CD4-positive, alpha-beta T cell (primary cell): ENCODE data around the gene KCNMA1. TPM values are rescaled to one million over a fixed set of nuclear protein-coding genes. Genes with fewer than 3 reads are reported as not detected.

Source experiments
- ATAC-seq: fragments of 200-7000 bp; cut with Tn5 transposase; one replicate; pipeline ENCODE4 v1.10.0; 2022; ENCODE audit warnings: mild to moderate bottlenecking; ENCODE audit not compliant: poor library complexity
- CTCF ChIA-PET: fragments of 350-600 bp; sonication (Branson Sonifier 250); formaldehyde crosslinking; loops from one replicate; lab custom pipeline; 2021; ENCODE audit warnings: antibody characterized with exemption, inconsistent platforms; lab: Charles Lee
- POLR2A ChIA-PET: fragments of 350-600 bp; sonication (Branson Sonifier 250); formaldehyde crosslinking; loops from one replicate; lab custom pipeline; 2021; ENCODE audit warnings: antibody characterized with exemption, inconsistent platforms; lab: Charles Lee
- DNase-seq, 14 experiments: peaks; one replicate each; pipeline ENCODE4 v3.0.0-alpha.2; 2013 to 2020; ENCODE audit warnings: mixed read lengths in 2 of 14
- H3K27ac ChIP-seq, 2 donors: one replicate each; pipeline versions ENCODE4 v1.5.1 to v1.7.0; 2013; ENCODE audit warnings: low read length in 2 of 2, low read depth in 1 of 2, mild to moderate bottlenecking in 1 of 2
- H3K27me3 ChIP-seq, 2 experiments: 1 replicate in 1 of 2; 2 replicates in 1 of 2; pipeline versions ENCODE4 v1.6.1 to v1.7.0; 2013; ENCODE audit warnings: low read length in 2 of 2, control low read depth in 1 of 2, mild to moderate bottlenecking in 1 of 2, moderate library complexity in 1 of 2; ENCODE audit not compliant: insufficient read depth in 2 of 2, control insufficient read depth in 1 of 2
- H3K36me3 ChIP-seq: one replicate; pipeline ENCODE4 v1.6.1; 2013; ENCODE audit warnings: low read length, control low read depth; ENCODE audit not compliant: insufficient read depth
- H3K4me1 ChIP-seq: one replicate; pipeline ENCODE4 v1.6.1; 2013; ENCODE audit warnings: low read length, control low read depth; ENCODE audit not compliant: insufficient read depth
- H3K4me3 ChIP-seq: one replicate; pipeline ENCODE4 v1.5.1; 2013; ENCODE audit warnings: mild to moderate bottlenecking, low read length, moderate library complexity
- H3K9me3 ChIP-seq, 2 experiments: 1 replicate in 1 of 2; 2 replicates in 1 of 2; pipeline versions ENCODE4 v1.6.1 to v1.7.0; 2013; ENCODE audit warnings: low read length in 2 of 2, mild to moderate bottlenecking in 2 of 2, control low read depth in 1 of 2, moderate library complexity in 1 of 2; ENCODE audit not compliant: control insufficient read depth in 1 of 2, insufficient read depth in 1 of 2
- H3K27ac Mint-ChIP-seq: one replicate; pipeline ENCODE4 v1.8.0; 2020; ENCODE audit warnings: mixed read lengths
- H3K27me3 Mint-ChIP-seq: one replicate; pipeline ENCODE4 v1.8.0; 2021; ENCODE audit warnings: mixed read lengths
- H3K36me3 Mint-ChIP-seq: one replicate; pipeline ENCODE4 v1.8.0; 2021; ENCODE audit warnings: low read depth, mixed read lengths
- H3K4me1 Mint-ChIP-seq: one replicate; pipeline ENCODE4 v1.8.0; 2021; ENCODE audit warnings: low read depth, mixed read lengths
- H3K4me3 Mint-ChIP-seq: one replicate; pipeline ENCODE4 v1.8.0; 2020; ENCODE audit warnings: mild to moderate bottlenecking, mixed read lengths
- H3K9me3 Mint-ChIP-seq: one replicate; pipeline ENCODE4 v1.8.0; 2020; ENCODE audit warnings: mixed read lengths
- CTCF ChIP-seq: fragments of 200-600 bp; IDR thresholded peaks from one replicate; pipeline ENCODE4 v1.8.0; 2022; ENCODE audit warnings: antibody characterized with exemption, mild to moderate bottlenecking
- intact Hi-C, 2 experiments: fragments of 100-400 bp; cut with DNase I in 1 of 2; cut with micrococcal nuclease in 1 of 2; formaldehyde crosslinking; loops; one replicate each; pipeline versions ENCODE4 v1.15.1 to v1.9.0; 2023 to 2025; cut with DNase I, micrococcal nuclease
- total RNA-seq, 174 experiments: library from RNA in 2 of 174; stranded (reverse) in 2 of 174; gene quantifications; one replicate each; pipeline ENCODE4 v1.2.3 and lab custom pipeline; 2021 to 2026

KCNMA1 gene
- total RNA-seq, 2 experiments from 2014 or later = not detected

- Histone ChIP-seq H3K9me3 (peaks cover 0 to 3% of the 10 kb centered on the region in 2 experiments), H3K4me3 (no peak overlapping the region), H3K4me1 (no peaks in the 10 kb centered on the region), H3K36me3 (no peaks in the 10 kb centered on the region), H3K27ac (no peak overlapping the region), H3K27me3 (peaks cover 0 to 2% of the 10 kb centered on the region in 2 experiments)
- no peak for TF ChIP-seq CTCF
- intact Hi-C loops = no loop called here
- Mint-ChIP-seq H3K4me1 (no peaks in the 10 kb centered on the region), H3K27ac (no peak overlapping the region), H3K4me3 (no peak overlapping the region), H3K27me3 (peaks cover 7% of the 10 kb centered on the region), H3K9me3 (no peaks in the 10 kb centered on the region), H3K36me3 (no peaks in the 10 kb centered on the region)
- DNase-seq (no peak), ATAC-seq (no peak)
- POLR2A ChIA-PET = no interaction called here
- CTCF ChIA-PET = no interaction called here
Measured at GRCh38 chr10:77609781-77610272, 27.8 kb downstream of the KCNMA1 start.

GRCh38 chr10:77608281-77608680, 29.3 kb downstream of the KCNMA1 start:
- ATAC-seq = no peak
- Histone ChIP-seq H3K4me1 (no peaks in the 10 kb centered on the region), H3K4me3 (no peak overlapping the region), H3K36me3 (no peaks in the 10 kb centered on the region), H3K9me3 (peaks cover 0 to 3% of the 10 kb centered on the region in 2 experiments), H3K27me3 (peaks cover 0 to 2% of the 10 kb centered on the region in 2 experiments), H3K27ac (no peak overlapping the region)
- no peak for TF ChIP-seq CTCF
- DNase-seq = no peak
- CTCF ChIA-PET = no interaction called here
- H3K27me3 Mint-ChIP-seq = peaks cover 3% of the 10 kb centered on the region
- POLR2A ChIA-PET = no interaction called here
- H3K4me1 Mint-ChIP-seq = no peaks in the 10 kb centered on the region
- intact Hi-C loops = no loop called here
- H3K27ac Mint-ChIP-seq = no peak overlapping the region
- H3K36me3 Mint-ChIP-seq = no peaks in the 10 kb centered on the region
- no peak overlapping the region for H3K4me3 Mint-ChIP-seq
- no peaks in the 10 kb centered on the region for H3K9me3 Mint-ChIP-seq

- Histone ChIP-seq H3K36me3 (no peaks in the 10 kb centered on the region), H3K9me3 (peaks cover 0 to 3% of the 10 kb centered on the region in 2 experiments), H3K27me3 (no peaks in the 10 kb centered on the region), H3K4me1 (no peaks in the 10 kb centered on the region), H3K4me3 (no peak overlapping the region), H3K27ac (no peak overlapping the region)
- ATAC-seq = no peak
- Mint-ChIP-seq H3K9me3 (no peaks in the 10 kb centered on the region), H3K27ac (no peak overlapping the region), H3K4me1 (peaks cover 5% of the 10 kb centered on the region), H3K4me3 (no peak overlapping the region), H3K27me3 (no peaks in the 10 kb centered on the region), H3K36me3 (no peaks in the 10 kb centered on the region)
- DNase-seq = no peak
- ChIA-PET CTCF (no interaction called here), POLR2A (no interaction called here)
- no peak for TF ChIP-seq CTCF
- intact Hi-C loops = no loop called here
Measured at GRCh38 chr10:77606751-77607150, 30.9 kb downstream of the KCNMA1 start.
